Measurements from ENCODE around the gene ANK3.

Gene ANK3

DNA sequence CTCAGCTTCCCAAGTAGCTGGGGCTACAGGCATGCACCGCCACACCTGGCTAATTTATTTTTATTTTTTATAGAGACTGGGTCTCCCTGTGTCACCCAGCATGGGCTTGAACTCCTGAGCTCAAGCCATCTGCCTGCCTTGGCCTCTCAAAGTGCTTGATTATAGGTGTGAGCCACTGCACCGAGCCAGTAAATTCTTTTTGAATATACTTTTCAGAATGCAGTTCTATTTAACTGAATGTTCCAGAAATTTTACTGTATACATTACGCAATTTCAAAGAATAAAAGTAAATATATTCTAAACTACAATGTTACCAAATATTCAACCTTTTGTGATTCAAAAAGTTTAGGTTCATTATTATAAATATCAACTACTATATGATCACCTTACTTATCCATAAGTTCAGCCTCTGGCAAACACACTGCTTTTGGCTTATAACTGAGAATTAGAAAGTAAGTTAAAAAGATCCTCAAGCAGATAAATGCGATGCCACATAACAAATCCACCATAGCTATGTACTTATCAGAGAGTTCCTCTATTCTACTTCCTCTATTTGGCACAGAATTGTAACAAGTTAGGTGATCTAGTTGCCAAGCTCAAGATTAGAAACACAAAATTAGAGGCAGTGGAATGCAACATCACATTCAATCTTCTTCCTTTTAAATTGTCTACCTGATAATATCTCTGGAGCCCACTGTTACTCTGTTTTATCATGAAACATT, 118.2 kb downstream of the ANK3 start:
- no peak for DNase-seq

DNA sequence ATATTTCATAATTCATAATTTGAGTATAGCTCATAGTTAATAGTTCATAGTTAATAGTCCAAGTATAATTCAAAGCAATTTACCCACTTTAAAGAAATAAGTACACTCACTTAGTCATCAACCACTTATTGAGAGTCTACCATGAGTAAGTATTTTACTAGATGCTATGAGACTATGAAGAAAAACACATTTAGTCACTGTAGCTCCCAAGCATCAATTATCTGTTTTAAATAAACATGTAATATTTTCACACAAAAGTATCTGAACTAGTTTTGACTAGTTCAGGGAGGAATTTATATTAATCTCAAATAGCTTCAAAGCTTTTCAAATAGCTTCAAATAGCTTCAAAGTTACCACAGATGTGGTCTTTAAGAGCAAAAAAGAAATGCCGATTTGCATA, 119.2 kb downstream of the ANK3 start:
- no peak for DNase-seq

DNA sequence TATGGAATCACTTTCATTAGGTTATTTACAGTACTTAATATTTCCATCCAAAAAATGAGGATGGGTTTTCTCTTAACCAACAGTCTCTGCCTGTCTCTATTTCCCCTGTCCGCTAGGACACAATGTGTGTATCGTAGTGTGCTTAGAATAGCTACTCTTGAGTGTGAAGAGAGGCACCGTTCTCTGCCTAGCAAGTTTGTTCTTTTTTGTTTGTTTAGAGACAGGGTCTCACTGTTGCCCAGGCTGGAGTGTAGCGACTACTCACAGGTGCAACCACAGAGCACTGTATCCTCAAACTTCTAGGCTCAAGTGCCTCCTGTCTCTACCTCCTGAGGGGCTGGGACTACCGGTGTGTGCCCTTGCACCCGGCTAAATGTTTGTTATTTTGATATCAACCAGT, 121.9 kb downstream of the ANK3 start:
- DNase-seq, result no peak

DNA sequence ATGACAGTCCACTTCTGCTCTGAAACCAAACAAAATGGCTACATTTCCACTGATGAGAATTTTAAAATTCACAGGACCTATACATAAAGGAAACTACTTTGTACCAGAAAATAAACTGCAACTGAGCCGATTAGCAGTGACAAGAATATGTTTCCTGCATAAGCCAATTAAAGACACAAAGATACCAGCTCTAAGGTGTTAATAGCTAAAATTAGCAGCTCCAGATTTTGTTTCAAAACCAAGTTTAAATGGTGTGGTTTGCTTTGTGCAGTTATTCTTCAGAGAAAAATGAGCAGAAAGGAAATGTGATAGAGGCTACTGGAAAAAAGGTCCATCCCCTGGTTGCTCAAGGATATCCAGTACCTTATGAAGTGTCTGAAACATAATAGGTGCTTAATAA, 123.2 kb downstream of the ANK3 start:
- DNase-seq, result no peak

DNA sequence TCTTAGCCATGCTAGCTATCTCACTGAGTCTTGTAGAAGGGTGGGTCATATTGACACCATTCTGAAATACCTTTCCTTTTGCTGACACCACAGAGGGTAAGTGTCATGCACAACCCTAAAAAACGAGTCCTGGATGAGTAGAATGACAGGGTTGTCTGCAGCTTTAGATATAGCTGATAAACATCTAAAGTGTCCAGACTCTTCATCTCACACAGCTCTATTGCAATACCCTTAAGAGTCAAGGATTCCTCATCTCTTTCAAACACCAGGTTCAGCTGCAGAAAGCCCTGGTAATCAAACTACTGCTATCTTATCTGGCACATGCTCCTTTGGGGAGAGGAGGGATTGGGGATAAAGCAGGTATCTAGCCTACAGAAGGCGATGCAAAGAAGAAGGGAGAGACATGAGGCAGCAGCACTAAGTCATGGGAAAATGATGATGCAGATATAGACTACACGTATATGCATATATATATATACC, 127.0 kb downstream of the ANK3 start:
- no peak for DNase-seq

DNA sequence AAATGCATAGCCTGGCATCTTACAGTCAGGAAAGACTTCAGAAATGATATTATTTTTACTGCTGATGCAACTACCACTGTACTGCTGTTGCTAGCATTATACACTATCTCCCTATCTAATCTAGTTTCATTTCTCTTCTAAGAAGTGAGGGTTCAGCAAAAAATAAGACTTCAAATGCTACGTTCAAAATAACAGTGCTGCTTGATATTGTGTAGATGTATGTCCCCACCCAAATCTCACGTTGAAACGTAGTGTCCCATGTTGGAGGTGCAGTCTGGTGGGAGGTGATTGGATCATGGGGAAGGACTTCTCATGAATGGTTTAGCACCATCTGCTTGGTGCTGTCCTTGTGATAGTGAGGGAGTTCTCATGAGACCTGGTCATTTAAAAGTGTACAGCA, 129.4 kb downstream of the ANK3 start:
- no peak for DNase-seq

DNA sequence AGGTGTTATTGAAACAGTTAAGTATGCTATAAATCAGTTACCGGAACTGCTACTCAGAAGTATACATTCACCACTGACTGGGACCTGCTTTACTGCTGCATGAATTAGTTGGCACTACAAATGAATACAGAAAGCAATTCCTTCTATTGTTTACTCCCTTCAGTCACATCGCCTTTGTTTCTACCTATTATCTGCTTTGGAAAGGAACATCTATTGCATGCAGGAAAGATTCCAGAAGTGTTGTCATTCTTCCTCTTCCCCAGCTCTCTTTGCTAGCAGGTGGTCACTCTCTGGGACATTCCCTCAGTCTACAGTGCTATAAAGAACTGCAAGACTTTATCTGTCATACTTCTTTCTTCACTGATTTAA, 131.3 kb downstream of the ANK3 start:
- no peak for DNase-seq

DNA sequence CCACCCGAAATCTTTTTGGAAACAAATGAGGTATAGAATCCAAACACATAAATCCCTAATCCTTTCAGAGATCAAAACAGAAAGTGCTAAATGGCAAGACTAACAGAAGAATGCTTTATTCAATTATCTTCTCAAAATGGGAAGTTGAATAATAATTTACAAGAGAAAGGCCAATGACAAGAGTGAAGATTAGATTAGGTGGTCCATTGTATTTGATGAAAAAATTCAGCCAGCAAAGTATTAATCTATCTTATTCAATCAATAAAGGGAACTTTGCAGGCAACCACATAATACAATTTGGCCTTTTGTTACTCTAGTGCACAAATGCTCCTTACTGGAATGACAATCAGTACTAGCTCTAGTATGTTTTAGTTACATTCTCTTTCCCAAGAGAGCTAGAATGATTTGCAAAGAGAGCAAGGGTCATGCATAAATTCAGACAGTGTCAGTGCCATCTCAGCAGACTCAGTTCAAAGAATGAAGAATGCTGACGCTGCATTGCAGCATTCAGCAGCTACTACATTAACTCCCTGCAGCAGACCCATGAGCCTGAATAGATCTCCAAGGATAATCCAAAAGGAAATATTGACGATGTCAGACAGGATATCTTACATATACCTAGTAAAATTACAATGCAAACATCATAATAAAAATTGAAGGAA, 131.8 kb downstream of the ANK3 start:
- no peak for DNase-seq

DNA sequence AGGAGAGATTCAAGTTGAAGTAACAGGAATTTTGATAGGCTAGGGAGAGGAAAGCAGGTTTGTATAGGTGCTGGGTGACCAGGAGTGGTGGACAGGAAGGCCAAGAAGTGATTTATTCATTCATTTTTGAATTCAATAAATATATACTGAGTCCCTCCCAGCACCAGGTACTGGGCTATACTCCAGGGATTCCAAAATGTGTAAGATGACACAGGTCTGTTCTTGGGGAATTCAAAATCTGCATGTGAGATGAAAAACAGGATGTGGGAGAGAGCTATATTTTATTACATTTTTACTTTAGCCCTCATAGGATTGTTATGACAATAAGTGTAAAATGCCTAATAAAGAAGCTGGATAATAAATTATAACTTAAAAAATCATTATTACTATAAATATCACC, 134.9 kb downstream of the ANK3 start:
- DNase-seq, result no peak

DNA sequence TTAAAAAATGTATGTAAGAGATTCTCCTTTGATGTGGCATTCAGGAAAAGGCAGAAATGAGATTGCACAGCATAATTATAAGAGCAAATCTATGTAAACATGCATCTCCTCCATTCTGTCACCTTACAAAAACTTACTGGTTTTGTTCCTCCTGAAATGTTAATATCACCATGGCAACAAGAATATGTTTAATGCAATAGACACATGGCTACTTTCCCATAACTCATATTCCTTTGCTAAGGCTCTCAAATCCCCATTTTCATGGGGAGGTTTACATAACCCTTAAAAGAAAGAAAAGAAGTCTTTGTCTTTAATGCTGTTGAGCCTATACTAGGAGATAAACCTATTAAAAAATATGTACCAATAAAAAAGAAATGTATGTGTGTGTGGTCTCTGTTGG, 136.2 kb downstream of the ANK3 start:
- no peak for DNase-seq

DNA sequence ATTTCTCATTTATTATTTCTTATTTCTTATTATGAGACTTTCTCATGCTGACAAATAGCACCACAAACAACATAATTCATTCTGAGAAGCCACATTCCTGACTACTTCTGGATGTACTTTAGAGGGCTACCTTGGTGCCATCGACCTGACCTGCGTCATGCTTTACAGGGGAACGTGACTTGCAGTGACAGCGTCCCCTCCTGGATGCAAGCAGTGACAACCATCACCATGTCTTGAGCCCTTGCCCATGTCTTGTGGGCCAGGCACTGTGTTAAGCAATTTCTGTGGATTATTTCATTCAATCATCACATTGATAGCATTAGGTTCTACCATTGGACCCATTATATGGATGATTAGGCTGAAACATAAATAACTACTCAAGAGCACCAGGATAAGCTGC, 137.0 kb downstream of the ANK3 start:
- DNase-seq, result no peak

DNA sequence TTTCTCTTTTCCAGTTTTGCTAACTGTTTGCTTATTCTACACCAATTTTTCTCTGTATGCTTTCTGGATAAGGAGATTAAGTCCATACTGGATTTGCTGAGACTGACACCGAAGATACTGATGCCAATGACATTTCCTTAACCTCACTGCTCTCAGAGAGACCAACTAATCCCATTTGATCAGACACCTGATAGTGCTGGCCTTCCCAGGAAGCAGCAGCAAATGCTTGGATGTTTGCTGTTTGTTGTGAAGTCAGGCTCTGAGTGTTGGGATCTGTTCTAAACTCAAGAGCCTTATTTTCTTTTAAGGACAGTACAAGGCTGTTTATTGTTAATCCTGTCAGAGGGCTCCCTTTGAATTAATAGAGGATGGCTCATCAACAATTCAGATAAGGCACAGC, 143.3 kb downstream of the ANK3 start:
- no peak for DNase-seq

DNA sequence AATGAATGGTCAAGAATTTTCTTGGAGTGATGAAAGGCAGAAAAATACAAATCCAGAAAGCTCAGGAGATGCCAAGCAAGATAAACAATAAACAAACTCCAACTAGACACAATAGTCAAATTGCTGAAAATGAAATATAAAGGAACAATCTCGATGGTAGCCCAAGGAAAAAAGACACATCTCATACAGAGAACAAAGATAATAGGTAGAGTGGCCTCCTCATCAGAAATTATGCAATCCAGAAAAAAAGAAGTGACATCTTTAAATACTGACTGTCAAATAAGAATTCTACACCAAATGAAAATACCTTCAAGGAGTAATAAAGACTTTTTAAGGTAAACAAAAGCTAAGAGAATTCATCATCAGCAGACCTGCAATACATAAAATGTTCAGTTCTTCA, 150.4 kb downstream of the ANK3 start:
- DNase-seq, result no peak

DNA sequence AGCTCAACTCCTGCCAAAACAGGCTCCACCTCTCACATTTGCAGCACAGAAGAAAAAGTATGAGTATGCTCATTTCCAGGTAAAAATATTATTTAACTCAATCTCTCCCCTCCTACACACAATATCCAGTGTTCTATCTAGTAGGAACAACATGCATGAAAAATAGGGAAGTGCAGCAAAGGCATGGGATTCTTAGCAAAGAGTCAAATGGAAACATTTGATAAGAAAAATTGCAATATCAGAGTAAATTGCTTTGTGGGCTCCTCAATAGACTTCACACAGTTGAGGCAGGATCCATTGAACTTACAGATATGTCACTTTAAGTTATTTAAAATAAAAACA, 150.9 kb downstream of the ANK3 start:
- no peak for DNase-seq

DNA sequence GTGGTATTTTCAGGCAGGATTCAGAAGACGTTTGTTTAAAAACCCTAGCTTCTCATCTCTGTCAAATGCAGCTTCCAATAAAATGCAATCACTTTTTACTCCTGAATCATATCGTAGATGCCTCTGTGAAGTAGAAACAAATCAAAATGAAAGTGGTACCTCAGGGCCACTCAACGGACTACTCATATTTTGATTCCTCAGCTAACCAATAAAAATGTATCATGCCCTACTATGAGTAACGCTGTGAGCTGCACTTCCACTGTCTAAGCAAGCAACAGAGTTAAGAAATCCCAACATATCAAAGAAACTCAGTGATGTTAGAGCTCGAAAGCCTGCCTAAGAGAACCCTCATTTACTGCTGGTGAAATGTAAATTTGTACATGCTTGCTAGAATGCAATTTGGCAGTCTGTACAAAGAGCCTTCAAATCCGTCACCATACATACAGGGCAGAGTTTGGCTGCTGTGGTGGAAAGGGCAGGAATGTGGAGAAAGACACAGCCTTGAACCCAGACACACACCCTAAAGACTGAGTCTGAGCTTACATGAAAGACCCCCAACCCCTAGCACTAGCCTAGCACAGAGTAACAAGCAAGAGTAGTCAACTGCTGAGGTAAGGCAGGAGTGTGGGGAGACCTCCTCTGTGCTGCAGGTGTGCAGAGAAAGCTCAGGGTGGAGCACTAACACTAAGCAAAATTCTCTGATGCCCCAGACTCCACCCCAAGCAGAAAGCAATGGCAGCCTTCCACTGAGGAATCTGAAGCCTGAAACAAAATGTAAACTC, 151.5 kb downstream of the ANK3 start:
- DNase-seq, result peak; percentile 9

DNA sequence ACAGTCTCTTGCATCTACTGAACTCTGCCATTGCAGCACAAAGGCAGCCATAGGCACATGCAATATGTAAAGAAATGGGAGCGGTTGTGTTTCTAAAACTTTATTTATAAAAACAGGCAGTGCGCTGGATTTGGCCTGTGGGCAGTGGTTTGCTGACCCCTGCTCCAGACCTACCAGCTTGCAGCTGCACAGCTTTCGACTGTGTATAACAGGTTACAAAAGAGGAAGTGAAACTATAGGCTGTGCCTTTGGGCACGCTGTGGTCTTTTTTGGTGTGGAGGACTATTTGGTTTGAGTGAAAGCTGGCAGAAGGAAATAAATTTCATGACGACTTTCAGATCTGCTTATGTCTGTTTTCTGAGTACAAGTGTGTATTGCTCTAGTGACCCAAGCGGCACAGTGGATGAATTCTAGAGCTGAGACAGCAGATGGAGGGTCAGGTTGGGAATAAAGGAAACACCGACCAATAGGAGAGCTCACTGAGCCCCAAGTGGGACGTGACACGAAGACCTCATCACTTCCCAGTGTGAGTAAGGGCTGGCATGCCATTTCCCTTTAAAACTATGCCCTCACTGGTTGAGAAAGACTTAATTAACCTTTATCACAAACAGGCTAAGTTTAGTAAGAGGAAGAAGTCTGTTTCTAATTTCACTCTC, 152.7 kb downstream of the ANK3 start:
- DNase-seq, result peak; percentile 71

DNA sequence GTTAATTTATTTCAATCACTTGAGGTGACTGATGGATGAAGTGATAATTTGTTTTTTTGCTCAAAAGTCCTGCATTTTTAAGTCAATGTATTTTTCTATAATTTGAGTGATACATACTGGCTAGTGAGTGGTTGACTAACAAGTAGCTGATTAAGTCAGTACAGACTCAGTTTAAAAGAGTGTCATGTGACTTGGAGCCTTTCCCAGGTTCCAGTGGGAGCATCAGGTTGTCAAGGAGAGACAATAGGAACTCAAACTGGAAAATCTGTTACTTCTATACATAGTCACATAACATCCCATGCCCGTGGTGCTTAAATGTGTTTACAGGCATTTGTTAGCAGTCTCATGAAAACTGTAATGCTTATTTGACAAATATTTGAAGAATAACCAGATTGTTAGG, 154.7 kb downstream of the ANK3 start:
- no peak for DNase-seq

DNA sequence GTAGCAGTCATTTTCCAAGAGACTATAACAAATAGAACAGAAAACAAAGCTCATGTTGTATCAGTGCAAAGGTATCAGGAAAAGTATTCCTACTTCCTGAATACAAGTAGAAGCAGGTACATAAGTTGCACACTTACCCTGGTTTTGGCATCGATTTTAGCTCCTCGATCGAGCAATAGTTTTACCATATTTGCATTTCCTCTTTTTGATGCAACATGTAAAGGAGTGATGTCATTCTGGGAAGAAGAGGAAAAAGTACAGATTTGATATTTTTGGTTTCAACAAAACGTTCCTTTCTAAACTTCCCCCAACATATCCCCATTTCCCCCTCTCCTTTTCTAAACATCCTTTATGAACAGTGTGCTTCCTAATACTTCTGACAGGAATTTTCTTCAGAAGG, 155.1 kb downstream of the ANK3 start:
- no peak for DNase-seq

DNA sequence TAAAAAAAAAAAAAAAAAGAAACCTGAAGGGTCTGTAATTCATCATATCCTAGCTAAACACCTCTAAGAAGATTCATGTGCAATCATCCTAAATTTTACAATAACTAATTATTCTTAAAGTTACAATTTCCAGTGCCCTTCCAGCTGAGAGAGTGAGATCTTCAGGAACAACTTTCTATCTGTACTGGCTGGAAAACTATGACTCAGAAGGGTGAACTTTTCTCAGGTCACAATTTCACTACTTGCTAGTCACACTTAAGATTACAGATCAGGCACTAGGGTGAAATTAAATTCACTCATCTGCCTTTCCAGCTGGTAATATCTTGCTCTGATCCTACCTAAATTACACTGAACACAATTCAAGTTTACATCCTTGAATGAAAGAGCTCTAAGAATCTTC, 158.8 kb downstream of the ANK3 start:
- no peak for DNase-seq

DNA sequence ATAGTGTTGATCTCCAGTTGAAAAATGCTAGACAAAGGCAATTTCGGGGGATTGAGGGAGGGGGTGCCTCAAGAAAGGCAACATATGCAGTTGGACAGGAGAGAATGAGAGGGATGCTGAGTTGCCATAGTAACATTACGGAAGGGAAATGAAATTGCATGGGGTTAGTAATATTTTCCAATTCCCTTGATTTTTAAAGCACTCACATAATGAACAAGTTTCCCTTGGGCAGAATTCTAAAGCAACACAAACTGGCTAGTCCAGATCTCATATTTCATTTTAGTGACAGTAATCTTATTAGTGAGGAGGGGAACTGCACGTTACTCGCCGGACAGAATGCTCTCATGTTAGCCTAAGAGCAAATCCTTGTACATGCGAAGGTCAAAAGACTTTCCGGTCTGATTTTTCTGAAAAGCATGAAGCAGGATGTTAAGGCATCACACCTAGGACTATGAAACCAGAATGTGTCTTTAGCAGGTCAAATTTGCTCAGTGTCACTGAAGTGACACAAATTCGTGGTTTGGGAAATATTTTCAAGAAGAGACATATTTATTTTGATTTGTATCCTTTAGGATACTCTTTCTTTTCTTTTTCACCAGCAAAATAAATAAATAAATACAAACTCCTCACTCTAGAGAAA, 165.5 kb downstream of the ANK3 start:
- DNase-seq, result no peak

DNA sequence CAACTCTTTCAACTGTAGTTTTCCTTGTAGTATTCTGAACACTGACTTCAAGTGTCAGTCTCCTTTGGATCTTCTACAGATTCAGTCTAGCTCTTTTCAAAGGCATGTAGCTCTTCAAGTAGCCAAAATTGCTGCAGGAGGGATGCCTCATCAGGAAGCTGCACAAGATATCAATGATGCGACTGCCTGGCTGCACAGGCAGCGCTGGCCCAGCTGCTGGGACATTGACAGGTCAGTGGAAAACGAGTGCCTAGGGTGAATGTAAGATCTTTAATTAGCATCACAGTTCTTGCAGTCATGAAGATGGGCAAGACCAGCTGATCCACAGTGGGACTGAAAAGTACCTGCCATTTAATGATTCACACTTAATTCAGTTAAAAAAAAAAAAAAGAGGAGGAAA, 167.6 kb downstream of the ANK3 start:
- DNase-seq, result no peak

DNA sequence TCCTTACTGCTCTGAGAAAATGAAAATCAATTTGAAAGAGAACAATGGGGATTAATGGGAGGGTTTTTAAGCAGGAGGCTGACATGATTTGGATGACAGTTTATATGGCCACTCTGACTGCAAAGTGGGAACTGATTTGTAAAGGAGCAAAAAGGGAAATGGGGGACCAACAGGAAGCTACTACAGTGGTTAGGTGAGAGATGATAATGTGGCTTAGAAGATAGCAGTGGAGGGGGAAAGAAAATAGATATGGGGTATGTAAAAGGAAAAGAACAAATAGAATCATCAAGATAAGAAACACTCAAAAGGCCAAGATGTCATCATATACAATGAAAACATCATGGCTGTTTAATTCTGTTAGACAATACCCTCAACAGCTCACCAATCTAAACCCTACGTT, 177.5 kb downstream of the ANK3 start:
- no peak for DNase-seq

DNA sequence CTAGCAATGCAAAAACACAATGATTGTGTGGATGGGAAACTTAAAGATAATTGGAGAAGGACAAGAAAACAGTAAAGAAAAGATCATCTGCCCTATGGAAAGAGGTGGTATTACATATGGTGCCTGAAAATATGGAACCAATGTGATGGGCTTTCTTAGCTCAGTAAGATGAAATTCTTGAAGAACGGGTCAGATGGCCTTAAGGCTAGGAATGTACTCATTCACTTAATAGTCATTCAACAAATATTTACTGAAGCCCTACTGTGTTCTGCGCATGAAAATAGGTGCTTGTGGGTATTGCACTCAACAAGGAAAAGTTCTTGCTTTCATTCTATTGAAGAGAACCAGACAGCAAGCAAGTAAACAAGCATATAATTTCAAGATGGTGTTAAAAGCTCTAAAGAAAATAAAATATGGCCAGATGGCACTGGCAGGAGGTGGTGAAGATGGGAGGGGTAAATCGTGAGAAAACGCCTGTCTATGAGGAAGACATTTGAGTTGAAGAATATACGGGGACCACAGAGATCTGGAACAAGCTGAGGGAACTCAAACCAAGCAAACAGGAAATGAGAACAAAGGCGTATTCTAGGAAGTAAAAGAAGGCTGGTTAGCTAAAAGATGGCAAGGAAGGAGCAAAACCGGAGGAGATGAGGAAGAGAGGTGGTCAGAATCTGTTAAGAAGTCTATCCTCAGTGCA, 179.7 kb downstream of the ANK3 start:
- DNase-seq, result no peak
